GM21390 (cell line): ENCODE results near the gene WAS.

Experiments
- ATAC-seq: cut with Tn5 transposase; IDR thresholded peaks from one replicate; pipeline ENCODE4 v1.9.1; 2021; ENCODE audit not compliant: unreplicated experiment

WAS gene

GRCh38 chrX:48711162-48711928, 27.7 kb downstream of the WAS start:
- no peak for ATAC-seq

GRCh38 chrX:48711929-48712505, 28.4 kb downstream of the WAS start:
- ATAC-seq = no peak

- no peak for ATAC-seq
Observed at GRCh38 chrX:48713847-48714246, 30.2 kb downstream of the WAS start.

GRCh38 chrX:48714573-48714972, 31.0 kb downstream of the WAS start:
- ATAC-seq = no peak

GRCh38 chrX:48715072-48715471, 31.5 kb downstream of the WAS start:
- no peak for ATAC-seq

- no peak for ATAC-seq
Observed at GRCh38 chrX:48715876-48716502, 32.4 kb downstream of the WAS start.

GRCh38 chrX:48719958-48720357, 36.4 kb downstream of the WAS start:
- no peak for ATAC-seq

- ATAC-seq = no peak
Observed at GRCh38 chrX:48720577-48721250, 37.1 kb downstream of the WAS start.

- no peak for ATAC-seq
Observed at GRCh38 chrX:48721916-48722315, 38.3 kb downstream of the WAS start.

GRCh38 chrX:48726596-48726995, 43.0 kb downstream of the WAS start:
- ATAC-seq = no peak

- ATAC-seq = no peak
Observed at GRCh38 chrX:48728653-48729052, 45.1 kb downstream of the WAS start.

GRCh38 chrX:48736303-48736702, 52.7 kb downstream of the WAS start:
- no peak for ATAC-seq

GRCh38 chrX:48736878-48737212, 53.2 kb downstream of the WAS start:
- no peak for ATAC-seq

- ATAC-seq = peak; percentile 98
Observed at GRCh38 chrX:48737213-48737938, 53.8 kb downstream of the WAS start.

- no peak for ATAC-seq
Observed at GRCh38 chrX:48737940-48738339, 54.3 kb downstream of the WAS start.
